ENCODE data around the gene ZNF714.

DNA sequence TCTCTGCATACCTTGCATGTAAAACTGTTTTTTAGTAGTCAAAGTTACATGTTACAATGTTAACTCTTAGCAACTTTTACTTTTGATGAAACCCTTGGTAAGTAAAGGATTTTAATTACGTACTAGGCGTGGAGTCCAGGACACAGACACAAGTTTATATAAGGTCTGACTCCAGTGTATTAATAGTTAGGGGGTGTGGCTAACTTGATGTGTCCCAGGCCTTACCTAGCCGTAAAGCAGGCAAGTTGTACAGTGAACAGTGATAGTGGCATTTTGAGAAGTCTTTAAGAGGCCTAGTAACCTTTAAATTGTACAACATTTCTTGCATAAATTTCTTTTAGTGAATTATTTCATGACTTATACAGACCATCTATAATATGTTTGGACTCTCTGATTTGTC is 5.9 kb downstream of the ZNF714 start:
- TF ChIP-seq EZH2 (optimal IDR thresholded peaks at IDR 0.05; ENCODE audit: low read depth, low read length), result no peak
- no peak for TF ChIP-seq CTCF (IDR thresholded peaks at IDR 0.05; ENCODE audit: low read length)

Data from MM.1S (cell line).